Stimulated activated naive CD8-positive, alpha-beta T cell treated with anti-CD3 and anti-CD28 coated beads, Interleukin-15, Interleukin-2, amounts not matched to agents 100 ng/mL and 50 ng/mL, for 24 hours (primary cell): Measurements from ENCODE around the gene ALKBH6.
"Not testable (repeated sequence)": the region's sequence is repeated elsewhere in the genome, so short reads cannot be mapped to it uniquely, and the experiment has no call there.

Source experiments
- H3K27ac Mint-ChIP-seq: one replicate; pipeline ENCODE4 v1.8.0; 2021; ENCODE audit warnings: mild to moderate bottlenecking, mixed read lengths
- H3K27me3 Mint-ChIP-seq: one replicate; pipeline ENCODE4 v1.8.0; 2021; ENCODE audit warnings: mixed read lengths
- H3K36me3 Mint-ChIP-seq: one replicate; pipeline ENCODE4 v1.8.0; 2021; ENCODE audit warnings: low read depth, mixed read lengths
- H3K4me1 Mint-ChIP-seq: one replicate; pipeline ENCODE4 v1.8.0; 2021; ENCODE audit warnings: low read depth, mixed read lengths
- H3K4me3 Mint-ChIP-seq: one replicate; pipeline ENCODE4 v1.8.0; 2021; ENCODE audit warnings: mild to moderate bottlenecking, mixed read lengths
- H3K9me3 Mint-ChIP-seq: one replicate; pipeline ENCODE4 v1.8.0; 2021; ENCODE audit warnings: mixed read lengths

Gene ALKBH6

GRCh38 chr19:35990771-35991730 is 23.0 kb downstream of the ALKBH6 start:
- Mint-ChIP-seq H3K27me3 (peaks cover 22% of the 10 kb centered on the region), H3K9me3 (no peaks in the 10 kb centered on the region), H3K4me3 (no peak overlapping the region), H3K36me3 (peaks cover under 1% of the 10 kb centered on the region), H3K27ac (no peak overlapping the region), H3K4me1 (peaks cover 20% of the 10 kb centered on the region)

- H3K9me3 Mint-ChIP-seq = no peaks in the 10 kb centered on the region
- no peaks in the 10 kb centered on the region for H3K36me3 Mint-ChIP-seq
- H3K27me3 Mint-ChIP-seq = peaks cover 31% of the 10 kb centered on the region
- H3K4me1 Mint-ChIP-seq = peaks cover 15% of the 10 kb centered on the region
- no peak overlapping the region for H3K4me3 Mint-ChIP-seq
- H3K27ac Mint-ChIP-seq = no peak overlapping the region
Observed at GRCh38 chr19:35990156-35990555, 23.9 kb downstream of the ALKBH6 start.

GRCh38 chr19:35988824-35989223 is 25.2 kb downstream of the ALKBH6 start:
- peaks cover 33% of the 10 kb centered on the region for H3K27me3 Mint-ChIP-seq
- no peak overlapping the region for H3K4me3 Mint-ChIP-seq
- peaks cover 8% of the 10 kb centered on the region for H3K4me1 Mint-ChIP-seq
- H3K27ac Mint-ChIP-seq = no peak overlapping the region
- no peaks in the 10 kb centered on the region for H3K9me3 Mint-ChIP-seq
- no peaks in the 10 kb centered on the region for H3K36me3 Mint-ChIP-seq

GRCh38 chr19:35987571-35987896 is 26.5 kb downstream of the ALKBH6 start:
- H3K9me3 Mint-ChIP-seq = no peaks in the 10 kb centered on the region
- H3K27ac Mint-ChIP-seq = no peak overlapping the region
- H3K36me3 Mint-ChIP-seq = no peaks in the 10 kb centered on the region
- H3K4me1 Mint-ChIP-seq = peaks cover 8% of the 10 kb centered on the region
- peaks cover 33% of the 10 kb centered on the region for H3K27me3 Mint-ChIP-seq
- H3K4me3 Mint-ChIP-seq = no peak overlapping the region

GRCh38 chr19:35986664-35987570 is 27.1 kb downstream of the ALKBH6 start:
- Mint-ChIP-seq H3K27ac (no peak overlapping the region), H3K36me3 (no peaks in the 10 kb centered on the region), H3K9me3 (no peaks in the 10 kb centered on the region), H3K4me3 (peak overlapping the region; percentile 71), H3K4me1 (peaks cover 8% of the 10 kb centered on the region), H3K27me3 (peaks cover 33% of the 10 kb centered on the region)

GRCh38 chr19:35986111-35986510 is 27.9 kb downstream of the ALKBH6 start:
- Mint-ChIP-seq H3K36me3 (no peaks in the 10 kb centered on the region), H3K4me3 (peak overlapping the region; percentile 40), H3K27me3 (peaks cover 36% of the 10 kb centered on the region), H3K27ac (no peak overlapping the region), H3K4me1 (peaks cover 8% of the 10 kb centered on the region), H3K9me3 (no peaks in the 10 kb centered on the region)

- no peak overlapping the region for H3K27ac Mint-ChIP-seq
- H3K4me3 Mint-ChIP-seq = no peak overlapping the region
- no peaks in the 10 kb centered on the region for H3K36me3 Mint-ChIP-seq
- peaks cover 8% of the 10 kb centered on the region for H3K4me1 Mint-ChIP-seq
- H3K9me3 Mint-ChIP-seq = no peaks in the 10 kb centered on the region
- H3K27me3 Mint-ChIP-seq = peaks cover 43% of the 10 kb centered on the region
Observed at GRCh38 chr19:35983177-35983576, 30.8 kb downstream of the ALKBH6 start.

- not testable (repeated sequence) for H3K9me3 Mint-ChIP-seq, H3K36me3 Mint-ChIP-seq, H3K27ac Mint-ChIP-seq, H3K4me1 Mint-ChIP-seq, H3K4me3 Mint-ChIP-seq
- peaks cover 29% of the 10 kb centered on the region for H3K27me3 Mint-ChIP-seq
Observed at GRCh38 chr19:35980997-35981396, 33.0 kb downstream of the ALKBH6 start.

GRCh38 chr19:35978832-35979365 is 35.1 kb downstream of the ALKBH6 start:
- no peak overlapping the region for H3K4me3 Mint-ChIP-seq
- no peaks in the 10 kb centered on the region for H3K36me3 Mint-ChIP-seq
- no peak overlapping the region for H3K27ac Mint-ChIP-seq
- no peaks in the 10 kb centered on the region for H3K4me1 Mint-ChIP-seq
- peaks cover 23% of the 10 kb centered on the region for H3K27me3 Mint-ChIP-seq
- H3K9me3 Mint-ChIP-seq = no peaks in the 10 kb centered on the region

- Mint-ChIP-seq H3K9me3 (no peaks in the 10 kb centered on the region), H3K27me3 (peaks cover 23% of the 10 kb centered on the region), H3K4me3 (no peak overlapping the region), H3K36me3 (no peaks in the 10 kb centered on the region), H3K4me1 (no peaks in the 10 kb centered on the region), H3K27ac (no peak overlapping the region)
Observed at GRCh38 chr19:35978271-35978670, 35.7 kb downstream of the ALKBH6 start.

GRCh38 chr19:35977446-35978222 is 36.4 kb downstream of the ALKBH6 start:
- Mint-ChIP-seq H3K9me3 (no peaks in the 10 kb centered on the region), H3K27me3 (peaks cover 23% of the 10 kb centered on the region), H3K36me3 (no peaks in the 10 kb centered on the region), H3K27ac (no peak overlapping the region), H3K4me3 (no peak overlapping the region), H3K4me1 (no peaks in the 10 kb centered on the region)

GRCh38 chr19:35975608-35976214 is 38.3 kb downstream of the ALKBH6 start:
- Mint-ChIP-seq H3K4me3 (no peak overlapping the region), H3K4me1 (no peaks in the 10 kb centered on the region), H3K27ac (no peak overlapping the region), H3K36me3 (no peaks in the 10 kb centered on the region), H3K9me3 (no peaks in the 10 kb centered on the region), H3K27me3 (peaks cover 17% of the 10 kb centered on the region)

GRCh38 chr19:35973487-35973886 is 40.5 kb downstream of the ALKBH6 start:
- no peaks in the 10 kb centered on the region for H3K4me1 Mint-ChIP-seq
- H3K27me3 Mint-ChIP-seq = peaks cover 7% of the 10 kb centered on the region
- no peak overlapping the region for H3K4me3 Mint-ChIP-seq
- no peak overlapping the region for H3K27ac Mint-ChIP-seq
- no peaks in the 10 kb centered on the region for H3K9me3 Mint-ChIP-seq
- H3K36me3 Mint-ChIP-seq = no peaks in the 10 kb centered on the region

GRCh38 chr19:35966771-35967170 is 47.2 kb downstream of the ALKBH6 start:
- Mint-ChIP-seq H3K27ac (no peak overlapping the region), H3K4me1 (no peaks in the 10 kb centered on the region), H3K4me3 (no peak overlapping the region), H3K9me3 (no peaks in the 10 kb centered on the region), H3K36me3 (no peaks in the 10 kb centered on the region), H3K27me3 (peaks cover 8% of the 10 kb centered on the region)
